Neutrophil (primary cell): ENCODE data around the gene DCTD.

Source experiments
- H3K27ac ChIP-seq: fragments of 200-600 bp; sonication (generic); 2 replicates; pipeline ENCODE4 v1.5.1; 2016; ENCODE audit warnings: mild to moderate bottlenecking, moderate library complexity
- H3K27me3 ChIP-seq: fragments of 200-600 bp; sonication (generic); 2 replicates; pipeline ENCODE4 v1.6.0; 2016; ENCODE audit warnings: mild to moderate bottlenecking
- H3K36me3 ChIP-seq: fragments of 200-600 bp; sonication (generic); 2 replicates; pipeline ENCODE4 v1.5.1; 2017
- H3K4me1 ChIP-seq, 2 experiments: fragments of 200-600 bp in 1 of 2; sonication (generic) in 1 of 2; 1 replicate in 1 of 2; 2 replicates in 1 of 2; pipeline versions ENCODE4 v1.5.1 to v1.6.1; 2013 to 2016; ENCODE audit warnings: low read depth in 1 of 2, low read length in 1 of 2, mild to moderate bottlenecking in 1 of 2, moderate library complexity in 1 of 2; ENCODE audit not compliant: control insufficient read depth in 1 of 2, insufficient read depth in 1 of 2
- H3K4me3 ChIP-seq, 2 experiments: fragments of 200-600 bp in 1 of 2; sonication (generic) in 1 of 2; 1 replicate in 1 of 2; 2 replicates in 1 of 2; pipeline ENCODE4 v1.5.1; 2013 to 2016; ENCODE audit warnings: low read depth in 1 of 2, low read length in 1 of 2, mild to moderate bottlenecking in 1 of 2, moderate library complexity in 1 of 2
- H3K9me3 ChIP-seq: fragments of 200-600 bp; sonication (generic); 2 replicates; pipeline ENCODE4 v1.5.1; 2016
- CTCF ChIP-seq: fragments of 200-600 bp; sonication (generic); IDR thresholded peaks from 2 replicates; pipeline ENCODE4 v1.5.1; 2016; ENCODE audit warnings: antibody characterized with exemption

DCTD gene

GRCh38 chr4:182939680-182940079, 22.5 kb upstream of the DCTD start:
- Histone ChIP-seq H3K9me3 (no peaks in the 10 kb centered on the region), H3K4me1 (no peaks in the 10 kb centered on the region), H3K27me3 (peaks cover 6% of the 10 kb centered on the region), H3K4me3 (no peak overlapping the region), H3K36me3 (no peaks in the 10 kb centered on the region), H3K27ac (no peak overlapping the region)
- no peak for TF ChIP-seq CTCF

GRCh38 chr4:182938205-182938645, 21.0 kb upstream of the DCTD start:
- Histone ChIP-seq H3K9me3 (no peaks in the 10 kb centered on the region), H3K4me3 (no peak overlapping the region), H3K36me3 (no peaks in the 10 kb centered on the region), H3K27ac (no peak overlapping the region), H3K27me3 (peaks cover 6% of the 10 kb centered on the region), H3K4me1 (no peaks in the 10 kb centered on the region)
- peak; percentile 33 for TF ChIP-seq CTCF

- Histone ChIP-seq H3K36me3 (no peaks in the 10 kb centered on the region), H3K9me3 (no peaks in the 10 kb centered on the region), H3K4me1 (no peaks in the 10 kb centered on the region), H3K27ac (no peak overlapping the region), H3K4me3 (no peak overlapping the region), H3K27me3 (peaks cover 6% of the 10 kb centered on the region)
- TF ChIP-seq CTCF = no peak
Measured at GRCh38 chr4:182937268-182938204, 20.4 kb upstream of the DCTD start.

- Histone ChIP-seq H3K27me3 (no peaks in the 10 kb centered on the region), H3K27ac (no peak overlapping the region), H3K4me1 (no peaks in the 10 kb centered on the region), H3K9me3 (no peaks in the 10 kb centered on the region), H3K36me3 (no peaks in the 10 kb centered on the region), H3K4me3 (no peak overlapping the region)
- TF ChIP-seq CTCF = no peak
Measured at GRCh38 chr4:182932651-182933050, 15.5 kb upstream of the DCTD start.

GRCh38 chr4:182931691-182932345, 14.6 kb upstream of the DCTD start:
- Histone ChIP-seq H3K4me1 (no peaks in the 10 kb centered on the region), H3K9me3 (no peaks in the 10 kb centered on the region), H3K27me3 (no peaks in the 10 kb centered on the region), H3K4me3 (no peak overlapping the region), H3K36me3 (no peaks in the 10 kb centered on the region), H3K27ac (no peak overlapping the region)
- TF ChIP-seq CTCF = no peak
